SIG-M5 treated with dmso at 0.1 percent for 504 hours (cell line): ENCODE measurements around the gene IRF2.

Experiments
- DNase-seq: peaks from one replicate; lab custom pipeline; 2025; ENCODE audit not compliant: unreplicated experiment; lab: John Stamatoyannopoulos, UW

Gene IRF2

GRCh38 chr4:184450743-184451535 is 23.4 kb downstream of the IRF2 start:
- DNase-seq: no peak

GRCh38 chr4:184450045-184450444 is 24.3 kb downstream of the IRF2 start:
- no peak for DNase-seq

- DNase-seq: no peak
Measured at GRCh38 chr4:184448821-184449220, 25.5 kb downstream of the IRF2 start.

GRCh38 chr4:184448141-184448540 is 26.2 kb downstream of the IRF2 start:
- DNase-seq: no peak

- no peak for DNase-seq
Measured at GRCh38 chr4:184447664-184448063, 26.7 kb downstream of the IRF2 start.

GRCh38 chr4:184446132-184446658 is 28.2 kb downstream of the IRF2 start:
- no peak for DNase-seq

- no peak for DNase-seq
Measured at GRCh38 chr4:184444953-184445309, 29.4 kb downstream of the IRF2 start.

GRCh38 chr4:184444215-184444952 is 30.0 kb downstream of the IRF2 start:
- no peak for DNase-seq

- no peak for DNase-seq
Measured at GRCh38 chr4:184443318-184443717, 31.0 kb downstream of the IRF2 start.

- no peak for DNase-seq
Measured at GRCh38 chr4:184442314-184442635, 32.1 kb downstream of the IRF2 start.

GRCh38 chr4:184441461-184442313 is 32.7 kb downstream of the IRF2 start:
- no peak for DNase-seq

GRCh38 chr4:184440595-184441358 is 33.6 kb downstream of the IRF2 start:
- DNase-seq: no peak

GRCh38 chr4:184439856-184440594 is 34.3 kb downstream of the IRF2 start:
- DNase-seq: no peak

- DNase-seq: no peak
Measured at GRCh38 chr4:184439386-184439785, 35.0 kb downstream of the IRF2 start.

- DNase-seq: no peak
Measured at GRCh38 chr4:184438375-184438774, 36.0 kb downstream of the IRF2 start.

- DNase-seq: peak; percentile 22
Measured at GRCh38 chr4:184437565-184438265, 36.6 kb downstream of the IRF2 start.

GRCh38 chr4:184434501-184435066 is 39.8 kb downstream of the IRF2 start:
- no peak for DNase-seq

- no peak for DNase-seq
Measured at GRCh38 chr4:184434021-184434420, 40.3 kb downstream of the IRF2 start.

GRCh38 chr4:184433258-184433892 is 41.0 kb downstream of the IRF2 start:
- no peak for DNase-seq
